Neural progenitor cell (in vitro differentiated cells): Measurements from ENCODE around the gene TOX2.

ENCODE experiments used
- EZH2phosphoT487 ChIP-seq: fragments of 200-600 bp; sonication (generic); IDR thresholded peaks from 2 replicates; pipeline ENCODE4 v1.6.1; 2017; ENCODE audit warnings: antibody characterized with exemption
- TF ChIP-seq, protein P1 (sequence below): fragments of 200-600 bp; sonication (generic); IDR thresholded peaks from 2 replicates; pipeline ENCODE4 v1.5.1; 2017; ENCODE audit warnings: antibody characterized with exemption, mild to moderate bottlenecking

DNA sequence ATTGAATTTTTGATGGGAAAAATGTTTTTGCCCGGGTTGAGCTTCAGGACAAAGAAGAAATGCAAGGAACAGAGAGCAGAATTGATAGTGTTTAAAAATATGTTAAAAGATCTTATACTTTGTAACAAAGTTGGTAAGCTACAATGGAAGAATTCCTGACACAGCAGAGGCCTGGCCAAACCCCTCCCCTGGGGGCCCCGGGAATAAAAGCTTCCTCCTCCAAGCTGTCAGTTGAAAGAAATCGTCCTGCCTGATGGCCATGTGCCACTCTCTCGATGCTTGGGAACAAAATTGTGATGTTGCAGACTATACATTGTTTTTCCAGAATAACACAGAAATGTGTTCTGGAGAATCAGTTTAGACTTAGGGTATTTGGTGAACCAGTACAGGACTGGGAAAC lies 14.2 kb upstream of the TOX2 start:
- TF ChIP-seq, protein P1, sequence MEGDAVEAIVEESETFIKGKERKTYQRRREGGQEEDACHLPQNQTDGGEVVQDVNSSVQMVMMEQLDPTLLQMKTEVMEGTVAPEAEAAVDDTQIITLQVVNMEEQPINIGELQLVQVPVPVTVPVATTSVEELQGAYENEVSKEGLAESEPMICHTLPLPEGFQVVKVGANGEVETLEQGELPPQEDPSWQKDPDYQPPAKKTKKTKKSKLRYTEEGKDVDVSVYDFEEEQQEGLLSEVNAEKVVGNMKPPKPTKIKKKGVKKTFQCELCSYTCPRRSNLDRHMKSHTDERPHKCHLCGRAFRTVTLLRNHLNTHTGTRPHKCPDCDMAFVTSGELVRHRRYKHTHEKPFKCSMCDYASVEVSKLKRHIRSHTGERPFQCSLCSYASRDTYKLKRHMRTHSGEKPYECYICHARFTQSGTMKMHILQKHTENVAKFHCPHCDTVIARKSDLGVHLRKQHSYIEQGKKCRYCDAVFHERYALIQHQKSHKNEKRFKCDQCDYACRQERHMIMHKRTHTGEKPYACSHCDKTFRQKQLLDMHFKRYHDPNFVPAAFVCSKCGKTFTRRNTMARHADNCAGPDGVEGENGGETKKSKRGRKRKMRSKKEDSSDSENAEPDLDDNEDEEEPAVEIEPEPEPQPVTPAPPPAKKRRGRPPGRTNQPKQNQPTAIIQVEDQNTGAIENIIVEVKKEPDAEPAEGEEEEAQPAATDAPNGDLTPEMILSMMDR: no peak
- no peak for TF ChIP-seq EZH2phosphoT487
